ENCODE measurements around the gene KIF16B.

GRCh38 chr20:16314748-16315159, 258.5 kb downstream of the KIF16B start:
- no peak for TF ChIP-seq ZNF2 (tag by site-specific recombination; IDR thresholded peaks at IDR 0.05)
- no peak for TF ChIP-seq ZSCAN30 (tag by site-specific recombination; IDR thresholded peaks at IDR 0.05)
- no peak for TF ChIP-seq ZNF223 (tag by site-specific recombination; IDR thresholded peaks at IDR 0.05)
- TF ChIP-seq PRDM4 (tag by site-specific recombination; IDR thresholded peaks at IDR 0.05): no peak
- TF ChIP-seq REST (tag by site-specific recombination; IDR thresholded peaks at IDR 0.05): no peak
- no peak for TF ChIP-seq CTCF (tag by site-specific recombination; IDR thresholded peaks at IDR 0.05)
- no peak for TF ChIP-seq ZNF311 (tag by site-specific recombination; IDR thresholded peaks at IDR 0.05; ENCODE audit: borderline replicate concordance)
- no peak for TF ChIP-seq ZNF654 (tag by site-specific recombination; IDR thresholded peaks at IDR 0.05; ENCODE audit: low read depth)
- TF ChIP-seq ZNF174 (tag by site-specific recombination; IDR thresholded peaks at IDR 0.05): no peak
- TF ChIP-seq ZNF510 (tag by site-specific recombination; IDR thresholded peaks at IDR 0.05; ENCODE audit: insufficient replicate concordance): no peak
- TF ChIP-seq ZNF175 (tag by site-specific recombination; IDR thresholded peaks at IDR 0.05): no peak
- TF ChIP-seq HOXA7 (CRISPR knock-in tag; IDR thresholded peaks at IDR 0.05; ENCODE audit: borderline replicate concordance): no peak

Data from HEK293 (cell line).